ENCODE data around the gene PKD2L2. TPM values are rescaled to one million over a fixed set of nuclear protein-coding genes. Genes with fewer than 3 reads are reported as not detected.
A peak's percentile ranks its signal among the peaks of the same experiment; 100 is the strongest.

Gene PKD2L2
- total and polyA plus RNA-seq, 9 of the 15 experiments (the other 6 are each of a cell fraction or from before 2014, with no cell fraction given) = 0.08 to 0.25 (median 0.11) TPM; not detected in 5

DNA sequence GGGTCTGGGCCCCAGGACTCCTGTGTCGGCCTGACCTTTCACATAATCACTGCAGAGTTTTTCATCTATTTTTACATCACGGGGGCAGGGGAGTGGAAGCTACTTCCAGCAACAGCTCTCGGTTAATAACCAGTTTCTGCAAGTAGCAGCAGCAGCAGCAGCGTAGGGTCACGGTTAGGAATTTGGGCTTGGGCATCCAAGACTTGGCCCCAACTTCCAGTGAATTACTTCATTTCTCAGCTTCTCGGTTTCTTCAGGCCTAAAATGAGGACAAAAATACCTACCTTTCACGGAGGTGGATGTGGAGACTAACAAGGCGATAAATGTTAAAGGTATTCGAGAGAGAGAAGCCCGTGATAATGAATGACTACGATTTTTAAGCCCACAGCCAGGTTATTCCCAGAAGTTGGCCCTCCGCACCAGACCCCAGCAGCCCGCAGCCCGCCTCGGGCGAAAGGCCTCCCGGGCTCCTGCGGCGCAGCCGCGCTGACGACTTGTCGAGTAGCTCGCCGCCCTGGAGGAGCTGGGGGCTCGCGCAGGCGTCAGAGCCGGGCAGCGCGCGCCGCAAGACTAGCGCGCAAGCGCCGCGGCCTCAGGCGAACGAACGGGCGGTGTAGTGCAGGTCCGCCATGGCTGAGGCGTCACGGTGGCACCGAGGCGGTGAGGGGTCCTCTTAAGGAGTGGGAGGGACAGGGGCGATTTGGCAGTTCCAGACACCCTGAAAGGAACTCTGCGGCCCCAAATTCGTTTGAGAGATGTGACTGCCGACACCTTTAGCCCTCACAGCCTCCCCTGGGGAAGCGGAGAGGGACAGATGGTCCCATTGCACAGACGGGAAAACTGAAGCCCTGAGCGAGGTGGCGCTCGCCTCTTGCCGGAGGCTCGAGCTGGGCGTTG, at the start of gene PKD2L2 (continued):
- TF ChIP-seq, protein P1, sequence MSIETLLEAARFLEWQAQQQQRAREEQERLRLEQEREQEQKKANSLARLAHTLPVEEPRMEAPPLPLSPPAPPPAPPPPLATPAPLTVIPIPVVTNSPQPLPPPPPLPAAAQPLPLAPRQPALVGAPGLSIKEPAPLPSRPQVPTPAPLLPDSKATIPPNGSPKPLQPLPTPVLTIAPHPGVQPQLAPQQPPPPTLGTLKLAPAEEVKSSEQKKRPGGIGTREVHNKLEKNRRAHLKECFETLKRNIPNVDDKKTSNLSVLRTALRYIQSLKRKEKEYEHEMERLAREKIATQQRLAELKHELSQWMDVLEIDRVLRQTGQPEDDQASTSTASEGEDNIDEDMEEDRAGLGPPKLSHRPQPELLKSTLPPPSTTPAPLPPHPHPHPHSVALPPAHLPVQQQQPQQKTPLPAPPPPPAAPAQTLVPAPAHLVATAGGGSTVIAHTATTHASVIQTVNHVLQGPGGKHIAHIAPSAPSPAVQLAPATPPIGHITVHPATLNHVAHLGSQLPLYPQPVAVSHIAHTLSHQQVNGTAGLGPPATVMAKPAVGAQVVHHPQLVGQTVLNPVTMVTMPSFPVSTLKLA (conservative IDR thresholded peaks at IDR 0.05) = peak in 1 of 2 experiments; percentile 53; a peak in 1 of 4 replicates
- TF ChIP-seq ZNF232 (CRISPR knock-in tag; IDR thresholded peaks at IDR 0.05) (no peak), ZNF354B (CRISPR knock-in tag; IDR thresholded peaks at IDR 0.05) (no peak), TEAD4 (IDR thresholded peaks at IDR 0.05; ENCODE audit: low read length) (no peak), TEAD4 (CRISPR knock-in tag; IDR thresholded peaks at IDR 0.05; ENCODE audit: borderline replicate concordance) (no peak), SNIP1 (IDR thresholded peaks at IDR 0.05; ENCODE audit: low read depth) (no peak), E2F3 (CRISPR knock-in tag; IDR thresholded peaks at IDR 0.05) (no peak), ATF7 (IDR thresholded peaks at IDR 0.05) (peak; percentile 71), WHSC1 (IDR thresholded peaks at IDR 0.05; ENCODE audit: low read length) (no peak), ZNF12 (CRISPR knock-in tag; IDR thresholded peaks at IDR 0.05) (peak; percentile 92), ZHX1 (conservative IDR thresholded peaks at IDR 0.05; ENCODE audit: low read length) (no peak), HMBOX1 (IDR thresholded peaks at IDR 0.05) (no peak), NEUROD1 (IDR thresholded peaks at IDR 0.05; ENCODE audit: borderline replicate concordance, low read depth, low read length, partially characterized antibody) (no peak), ZNF551 (CRISPR knock-in tag; IDR thresholded peaks at IDR 0.05) (no peak), BACH1 (tag; IDR thresholded peaks at IDR 0.05) (peak; percentile 37; the same call in 1 of the 2 replicates), ZNF584 (CRISPR knock-in tag; IDR thresholded peaks at IDR 0.05; ENCODE audit: low read depth) (no peak), MECOM (CRISPR knock-in tag; IDR thresholded peaks at IDR 0.05) (0 out of 2 replicates have a peak, but pooled peaks have one; percentile 23), ZNF76 (CRISPR knock-in tag; IDR thresholded peaks at IDR 0.05; ENCODE audit: borderline replicate concordance) (no peak), ZNF57 (CRISPR knock-in tag; IDR thresholded peaks at IDR 0.05) (no peak), E2F6 (IDR thresholded peaks at IDR 0.05; ENCODE audit: borderline replicate concordance in 1 of 2, extremely low read depth in 1 of 2, insufficient read depth in 1 of 2, insufficient read length in 1 of 2, low read depth in 1 of 2, low read length in 1 of 2, poor library complexity in 1 of 2, severe bottlenecking in 1 of 2) (peak; percentile 68 to 79), JUNB (CRISPR knock-in tag; conservative IDR thresholded peaks at IDR 0.05) (no peak)
